IMR-90 (cell line): ENCODE results near the gene ANGPTL4. TPM values are rescaled to one million over a fixed set of nuclear protein-coding genes. Genes with fewer than 3 reads are reported as not detected.

Experiments
- ATAC-seq: fragments of 200-7000 bp; cut with Tn5 transposase; 2 replicates; pipeline ENCODE4 v1.9.1; 2020; ENCODE audit warnings: low read depth, mild to moderate bottlenecking, moderate library complexity
- BruUV-seq: library from RNA; stranded (reverse); fragments of 400-500 nt; replicated peaks from 2 replicates; lab custom pipeline; 2021; lab: Mats Ljungman, UMichigan
- CTCF ChIA-PET: fragments of 300-600 bp; formaldehyde crosslinking; extraction: SDS; loops from one replicate; lab custom pipeline; 2021; ENCODE audit warnings: antibody characterized with exemption; lab: Yijun Ruan, JAX
- POLR2A ChIA-PET: fragments of 300-600 bp; sonication (Branson Sonifier 250); formaldehyde crosslinking; loops from one replicate; lab custom pipeline; 2022; ENCODE audit warnings: antibody characterized with exemption; ENCODE audit not compliant: unreplicated experiment; lab: Charles Lee
- DNase-seq: peaks from one replicate; pipeline ENCODE4 v3.0.0; 2013
- H2AFZ ChIP-seq: replicated peaks from 2 replicates; pipeline ENCODE3; 2013; ENCODE audit warnings: low read length, mild to moderate bottlenecking; ENCODE audit not compliant: poor library complexity
- H2AK5ac ChIP-seq: 2 replicates; pipeline ENCODE4 v1.6.1; 2013; ENCODE audit warnings: low read depth, low read length, inconsistent platforms
- H2AK9ac ChIP-seq: replicated peaks from 2 replicates; pipeline ENCODE3; 2013; ENCODE audit warnings: mild to moderate bottlenecking, low read depth, low read length, moderate library complexity; ENCODE audit not compliant: poor library complexity
- H2BK120ac ChIP-seq: 2 replicates; pipeline ENCODE4 v1.6.1; 2013; ENCODE audit warnings: low read depth, low read length, inconsistent platforms
- H2BK15ac ChIP-seq: 3 replicates; pipeline ENCODE4 v1.6.1; 2013; ENCODE audit warnings: low read depth, low read length, inconsistent platforms
- H2BK20ac ChIP-seq: 2 replicates; pipeline ENCODE4 v1.6.1; 2013; ENCODE audit warnings: low read depth, mild to moderate bottlenecking, inconsistent platforms, low read length, moderate library complexity
- H2BK5ac ChIP-seq: 2 replicates; pipeline ENCODE4 v1.6.1; 2013; ENCODE audit warnings: mild to moderate bottlenecking, low read depth, low read length, inconsistent platforms; ENCODE audit not compliant: poor library complexity, severe bottlenecking
- H3K14ac ChIP-seq: replicated peaks from 2 replicates; pipeline ENCODE4 v1.6.1; 2013; ENCODE audit warnings: low read depth, low read length, inconsistent platforms
- H3K18ac ChIP-seq: 2 replicates; pipeline ENCODE4 v1.6.1; 2013; ENCODE audit warnings: low read depth, low read length, control low read depth
- H3K23ac ChIP-seq: 2 replicates; pipeline ENCODE4 v1.6.1; 2013; ENCODE audit warnings: low read depth, low read length, inconsistent platforms
- H3K27ac ChIP-seq: 2 replicates; pipeline ENCODE4 v1.5.1; 2013; ENCODE audit warnings: mild to moderate bottlenecking, control low read depth, low read length; ENCODE audit not compliant: insufficient read depth
- H3K27me3 ChIP-seq: 2 replicates; pipeline ENCODE4 v1.6.1; 2013; ENCODE audit warnings: low read length; ENCODE audit not compliant: control insufficient read depth, insufficient read depth
- H3K36me3 ChIP-seq: 2 replicates; pipeline ENCODE4 v1.6.1; 2013; ENCODE audit warnings: low read length, mixed read lengths; ENCODE audit not compliant: control insufficient read depth, insufficient read depth
- H3K4ac ChIP-seq: 2 replicates; pipeline ENCODE4 v1.6.1; 2013; ENCODE audit warnings: low read depth, low read length, inconsistent platforms
- H3K4me1 ChIP-seq: 2 replicates; pipeline ENCODE4 v1.6.1; 2013; ENCODE audit warnings: low read length, mixed read lengths; ENCODE audit not compliant: control insufficient read depth, insufficient read depth
- H3K4me2 ChIP-seq: 2 replicates; pipeline ENCODE4 v1.6.1; 2013; ENCODE audit warnings: low read depth, mild to moderate bottlenecking, control low read depth, low read length, moderate library complexity
- H3K4me3 ChIP-seq: 2 replicates; pipeline ENCODE4 v1.5.1; 2013; ENCODE audit warnings: low read depth, mild to moderate bottlenecking, control low read depth, low read length, moderate library complexity; ENCODE audit not compliant: insufficient read depth
- H3K56ac ChIP-seq: 2 replicates; pipeline ENCODE4 v1.6.1; 2013; ENCODE audit warnings: low read length, inconsistent platforms; ENCODE audit not compliant: insufficient read depth; ENCODE audit errors: extremely low read depth
- H3K79me1 ChIP-seq, 2 experiments: 2 replicates each; pipeline ENCODE4 v1.6.1; 2013; ENCODE audit warnings: low read length in 2 of 2, inconsistent platforms in 1 of 2, low read depth in 1 of 2
- H3K9ac ChIP-seq: 2 replicates; pipeline ENCODE4 v1.6.1; 2013; ENCODE audit warnings: low read depth, low read length, control low read depth
- H3K9me1 ChIP-seq: 2 replicates; pipeline ENCODE4 v1.6.1; 2013; ENCODE audit warnings: low read length, inconsistent platforms; ENCODE audit not compliant: insufficient read depth
- H3K9me3 ChIP-seq: 2 replicates; pipeline ENCODE4 v1.6.1; 2013; ENCODE audit warnings: low read length; ENCODE audit not compliant: control insufficient read depth, insufficient read depth
- H4K20me1 ChIP-seq: 2 replicates; pipeline ENCODE4 v1.6.1; 2013; ENCODE audit warnings: low read length, inconsistent platforms; ENCODE audit not compliant: insufficient read depth
- H4K5ac ChIP-seq: 2 replicates; pipeline ENCODE4 v1.6.1; 2013; ENCODE audit warnings: mild to moderate bottlenecking, low read depth, low read length, control low read depth
- H4K8ac ChIP-seq, 2 experiments: 2 replicates each; pipeline ENCODE4 v1.6.1; 2013; ENCODE audit warnings: low read depth in 2 of 2, low read length in 2 of 2, control low read depth in 1 of 2, inconsistent platforms in 1 of 2
- H4K91ac ChIP-seq: 2 replicates; pipeline ENCODE4 v1.6.1; 2013; ENCODE audit warnings: low read depth, low read length, inconsistent platforms; ENCODE audit not compliant: insufficient read depth
- BHLHE40 ChIP-seq: fragments of 150-350 bp; IDR thresholded peaks from 2 replicates; pipeline ENCODE4 v1.6.1; 2016; ENCODE audit warnings: mild to moderate bottlenecking, low read depth, low read length
- CHD1 ChIP-seq: IDR thresholded peaks from 2 replicates; pipeline ENCODE4 v1.6.1; 2012; ENCODE audit warnings: low read depth, low read length, improper control_type of control experiment
- FOS ChIP-seq: fragments of 150-350 bp; IDR thresholded peaks from 2 replicates; pipeline ENCODE4 v1.6.1; 2016; ENCODE audit warnings: low read depth, low read length
- MAZ ChIP-seq: IDR thresholded peaks from 2 replicates; pipeline ENCODE4 v1.6.1; 2012; ENCODE audit warnings: low read depth, mild to moderate bottlenecking, low read length, improper control_type of control experiment, moderate library complexity, borderline replicate concordance
- NFE2L2 ChIP-seq: fragments of 150-350 bp; IDR thresholded peaks from 2 replicates; pipeline ENCODE4 v1.6.1; 2016; ENCODE audit warnings: low read depth, mild to moderate bottlenecking, low read length
- RAD21 ChIP-seq: IDR thresholded peaks from 2 replicates; pipeline ENCODE4 v1.6.1; 2012; ENCODE audit warnings: low read length, improper control_type of control experiment
- RCOR1 ChIP-seq: IDR thresholded peaks from 2 replicates; pipeline ENCODE4 v1.6.1; 2012; ENCODE audit warnings: mild to moderate bottlenecking, low read length, improper control_type of control experiment; ENCODE audit not compliant: insufficient replicate concordance
- WGBS, 2 experiments: methylation state at CpG; one replicate each; pipeline versions ENCODE4 v1.1.5 to v1.1.7; 2013; ENCODE audit warnings: missing lambda C conversion rate in 2 of 2; ENCODE audit not compliant: insufficient read length in 1 of 2; ENCODE audit errors: extremely low coverage in 2 of 2; 5-methylcytosine and 5-hydroxymethylcytosine counted together
- dilution Hi-C: fragments of 300-500 bp; cut with HindIII; formaldehyde crosslinking; loops from one replicate; pipeline ENCODE4 v1.14.3; 2018; ENCODE audit warnings: low sequenced_read_pairs; ENCODE audit not compliant: unreplicated experiment
- in situ Hi-C: fragments of 300-500 bp; cut with MboI; formaldehyde crosslinking; loops from 3 replicates; pipeline ENCODE4 v1.14.3; 2019; ENCODE audit warnings: low sequenced_read_pairs, inconsistent platforms, mixed read lengths
- intact Hi-C: fragments of 100-400 bp; cut with micrococcal nuclease; formaldehyde crosslinking; loops from 2 replicates; pipeline ENCODE4 v1.10.0; 2022
- polyA plus RNA-seq, 3 experiments: library from polyadenylated mRNA; depleted of rRNA; stranded (reverse); fragments of >200 nt; gene quantifications; 2 replicates each; pipeline ENCODE4 v1.2.3, GENCODE V29; 2012; ENCODE audit warnings: low replicate concordance in 1 of 3
- total RNA-seq: library from RNA; depleted of rRNA; stranded (reverse); fragments of >200 nt; gene quantifications from 2 replicates; pipeline ENCODE4 v1.2.3, GENCODE V29; 2012
- TF ChIP-seq, protein P1 (sequence below): conservative IDR thresholded peaks from 2 replicates; pipeline ENCODE4 v1.5.1; 2012; ENCODE audit warnings: mild to moderate bottlenecking, low read depth, low read length, improper control_type of control experiment

The ANGPTL4 gene
- total and polyA plus RNA-seq, 2 of the 4 experiments (the other 2 are of a cell fraction), result 1.4 to 19.1 TPM

GRCh38 chr19:8355631-8356402, 8.1 kb upstream of the ANGPTL4 start:
- no peak overlapping the region for H3K9ac ChIP-seq
- H3K4ac ChIP-seq, result peak overlapping the region; percentile 36; the same call in 1 of the 2 replicates
- peak overlapping the region; percentile 78 for H2AK5ac ChIP-seq
- H3K14ac ChIP-seq, result peak overlapping the region; percentile 10; the same call in 1 of the 2 replicates
- 0 out of 2 replicates have a peak, but pooled peaks cover 5% of the 10 kb centered on the region for H3K9me1 ChIP-seq
- H2BK20ac ChIP-seq, result peak overlapping the region; percentile 86
- H3K79me1 ChIP-seq, result no peaks in the 10 kb centered on the region; a peak in 1 of 4 replicates
- H3K4me1 ChIP-seq, result no peaks in the 10 kb centered on the region
- H4K8ac ChIP-seq, result peak overlapping the region; percentile 5 to 41; a peak in 3 of 4 replicates
- H2AK9ac ChIP-seq, result no peak overlapping the region
- dilution Hi-C loops, result no loop called here
- POLR2A ChIA-PET, result no interaction called here
- intact Hi-C loops, result loop anchor here (2.0 kb wide), 2 partner anchors 113 to 223 kb away; no protein-coding TSS in a partner anchor
- peak overlapping the region; percentile 56 for H2BK5ac ChIP-seq
- no peak overlapping the region for H3K4me3 ChIP-seq
- in situ Hi-C loops, result loop anchor here (5.0 kb wide), 1 partner anchor 41 kb away; no protein-coding TSS in a partner anchor
- H3K56ac ChIP-seq, result peak overlapping the region; percentile 3; the same call in 1 of the 2 replicates
- peak overlapping the region; percentile 50; the same call in 1 of the 2 replicates for H2BK120ac ChIP-seq
- peaks cover 6% of the 10 kb centered on the region; the same call in 1 of the 2 replicates for H4K20me1 ChIP-seq
- DNase-seq (peak; percentile 98), ATAC-seq (peak; percentile 90)
- no peak overlapping the region for H3K18ac ChIP-seq
- peak overlapping the region; percentile 46; the same call in 2 of the 3 replicates for H2BK15ac ChIP-seq
- no TSS peak for BruUV-seq
- 60% methylated on average over 3 of the region's 6 CpGs; no CpG with 5 or more reads in 1 of the 2 experiments for WGBS, 2 experiments
- no peaks in the 10 kb centered on the region for H3K27me3 ChIP-seq
- peak overlapping the region; percentile 6; the same call in 1 of the 2 replicates for H4K91ac ChIP-seq
- H2AFZ ChIP-seq, result peak overlapping the region; percentile 79
- no peak overlapping the region for H3K23ac ChIP-seq
- peak; percentile 18 for TF ChIP-seq RAD21
- no peak for TF ChIP-seq RCOR1
- TF ChIP-seq, protein P1, sequence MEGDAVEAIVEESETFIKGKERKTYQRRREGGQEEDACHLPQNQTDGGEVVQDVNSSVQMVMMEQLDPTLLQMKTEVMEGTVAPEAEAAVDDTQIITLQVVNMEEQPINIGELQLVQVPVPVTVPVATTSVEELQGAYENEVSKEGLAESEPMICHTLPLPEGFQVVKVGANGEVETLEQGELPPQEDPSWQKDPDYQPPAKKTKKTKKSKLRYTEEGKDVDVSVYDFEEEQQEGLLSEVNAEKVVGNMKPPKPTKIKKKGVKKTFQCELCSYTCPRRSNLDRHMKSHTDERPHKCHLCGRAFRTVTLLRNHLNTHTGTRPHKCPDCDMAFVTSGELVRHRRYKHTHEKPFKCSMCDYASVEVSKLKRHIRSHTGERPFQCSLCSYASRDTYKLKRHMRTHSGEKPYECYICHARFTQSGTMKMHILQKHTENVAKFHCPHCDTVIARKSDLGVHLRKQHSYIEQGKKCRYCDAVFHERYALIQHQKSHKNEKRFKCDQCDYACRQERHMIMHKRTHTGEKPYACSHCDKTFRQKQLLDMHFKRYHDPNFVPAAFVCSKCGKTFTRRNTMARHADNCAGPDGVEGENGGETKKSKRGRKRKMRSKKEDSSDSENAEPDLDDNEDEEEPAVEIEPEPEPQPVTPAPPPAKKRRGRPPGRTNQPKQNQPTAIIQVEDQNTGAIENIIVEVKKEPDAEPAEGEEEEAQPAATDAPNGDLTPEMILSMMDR, result no peak
- TF ChIP-seq BHLHE40, result peak; percentile 69
- TF ChIP-seq FOS, result peak; percentile 93
- TF ChIP-seq CHD1, result no peak; the same call in 1 of the 2 replicates
- peak; percentile 57; the same call in 1 of the 2 replicates for TF ChIP-seq MAZ
- TF ChIP-seq NFE2L2, result 0 out of 2 replicates have a peak, but pooled peaks have one; percentile 22
- no peaks in the 10 kb centered on the region for H3K36me3 ChIP-seq
- CTCF ChIA-PET, result interaction anchor here (0.6 to 1.2 kb wide), 3 partner anchors 8 to 335 kb away, joined by 3 to 4 read pairs (median 3); partner anchors contain the start of gene ANGPTL4
- no peak overlapping the region; the same call in 1 of the 2 replicates for H3K27ac ChIP-seq
- peaks cover 3% of the 10 kb centered on the region for H3K9me3 ChIP-seq
- no peak overlapping the region for H4K5ac ChIP-seq
- H3K4me2 ChIP-seq, result no peak overlapping the region
